Breast epithelium (tissue), 3 donors: ENCODE results near the gene TES.

Experiments used
- CTCF ChIP-seq, 3 donors: fragments of 450-650 bp; IDR thresholded peaks; one replicate each; pipeline ENCODE4 v1.5.1; 2016 to 2017; ENCODE audit warnings: antibody characterized with exemption in 3 of 3, mild to moderate bottlenecking in 3 of 3, moderate library complexity in 3 of 3
- POLR2A ChIP-seq: fragments of 450-650 bp; IDR thresholded peaks from one replicate; pipeline ENCODE4 v1.6.1; 2016; ENCODE audit warnings: antibody characterized with exemption, mild to moderate bottlenecking, moderate library complexity
- POLR2AphosphoS5 ChIP-seq, 3 donors: sonication (generic); formaldehyde crosslinking; IDR thresholded peaks; one replicate each; pipeline ENCODE4 v1.6.1; 2017; ENCODE audit warnings: antibody characterized with exemption in 3 of 3

GRCh38 chr7:116193329-116194087 is 16.8 kb upstream of the TES start:
- TF ChIP-seq CTCF (IDR thresholded peaks at IDR 0.05) = no peak
- TF ChIP-seq POLR2AphosphoS5 (IDR thresholded peaks at IDR 0.05) = no peak
- TF ChIP-seq POLR2A = no peak
